HEK293T (cell line): ENCODE measurements around the gene SKIL.
"Not testable (repeated sequence)": the region's sequence is repeated elsewhere in the genome, so short reads cannot be mapped to it uniquely, and the experiment has no call there.

ENCODE experiments used
- CTCF ChIA-PET: fragments of 350-600 bp; formaldehyde crosslinking; extraction: SDS; loops from one replicate; lab custom pipeline; 2021; ENCODE audit warnings: antibody characterized with exemption, inconsistent platforms; lab: Yijun Ruan, JAX
- POLR2A ChIA-PET: fragments of 350-600 bp; formaldehyde crosslinking; extraction: SDS; loops from one replicate; lab custom pipeline; 2020; ENCODE audit warnings: antibody characterized with exemption, inconsistent platforms; lab: Yijun Ruan, JAX
- DNase-seq: peaks from one replicate; pipeline ENCODE4 v3.0.0; 2012; ENCODE audit warnings: mixed read lengths; ENCODE audit errors: extremely low spot score
- ARNT ChIP-seq: fragments of 450-650 bp; IDR thresholded peaks from 2 replicates; pipeline ENCODE4 v1.6.1; 2017; ENCODE audit warnings: mild to moderate bottlenecking
- BHLHE40 ChIP-seq: fragments of 450-650 bp; IDR thresholded peaks from 2 replicates; pipeline ENCODE4 v1.6.1; 2016; ENCODE audit warnings: mild to moderate bottlenecking, moderate library complexity, borderline replicate concordance
- CTBP1 ChIP-seq: fragments of 450-650 bp; IDR thresholded peaks from 2 replicates; pipeline ENCODE4 v1.6.1; 2016; ENCODE audit warnings: borderline replicate concordance
- ELF4 ChIP-seq: fragments of 450-650 bp; IDR thresholded peaks from 2 replicates; pipeline ENCODE4 v1.6.1; 2017; ENCODE audit warnings: antibody characterized with exemption
- FOXA1 ChIP-seq: fragments of 450-650 bp; IDR thresholded peaks from 2 replicates; pipeline ENCODE4 v1.6.1; 2016; ENCODE audit warnings: mild to moderate bottlenecking
- FOXK2 ChIP-seq: fragments of 450-650 bp; IDR thresholded peaks from 2 replicates; pipeline ENCODE4 v1.6.1; 2016; ENCODE audit warnings: mild to moderate bottlenecking
- FOXM1 ChIP-seq: fragments of 450-650 bp; IDR thresholded peaks from 2 replicates; pipeline ENCODE4 v1.6.1; 2017; ENCODE audit warnings: mild to moderate bottlenecking, borderline replicate concordance
- HDGF ChIP-seq: fragments of 450-650 bp; IDR thresholded peaks from 2 replicates; pipeline ENCODE4 v1.6.1; 2017; ENCODE audit warnings: antibody characterized with exemption, borderline replicate concordance
- L3MBTL2 ChIP-seq: fragments of 450-650 bp; conservative IDR thresholded peaks from 2 replicates; pipeline ENCODE4 v1.6.1; 2016; ENCODE audit warnings: mild to moderate bottlenecking
- LEF1 ChIP-seq: fragments of 450-650 bp; IDR thresholded peaks from 2 replicates; pipeline ENCODE4 v1.6.1; 2017; ENCODE audit warnings: mild to moderate bottlenecking, borderline replicate concordance
- NFRKB ChIP-seq: fragments of 450-650 bp; IDR thresholded peaks from 2 replicates; pipeline ENCODE4 v1.6.1; 2016; ENCODE audit warnings: mild to moderate bottlenecking, moderate library complexity
- PKNOX1 ChIP-seq: fragments of 450-650 bp; IDR thresholded peaks from 2 replicates; pipeline ENCODE4 v1.6.1; 2016
- SP1 ChIP-seq: fragments of 450-650 bp; IDR thresholded peaks from 2 replicates; pipeline ENCODE4 v1.6.1; 2017
- SUZ12 ChIP-seq: fragments of 450-650 bp; IDR thresholded peaks from 2 replicates; pipeline ENCODE4 v1.6.1; 2016; ENCODE audit warnings: mild to moderate bottlenecking
- TARDBP ChIP-seq: fragments of 450-650 bp; IDR thresholded peaks from 2 replicates; pipeline ENCODE4 v1.6.1; 2016
- ZNF384 ChIP-seq: fragments of 450-650 bp; IDR thresholded peaks from 2 replicates; pipeline ENCODE4 v1.6.1; 2016

SKIL gene

GRCh38 chr3:170321321-170322034, 36.0 kb upstream of the SKIL start:
- CTCF ChIA-PET: no interaction called here
- POLR2A ChIA-PET: no interaction called here
- no peak for TF ChIP-seq TARDBP
- no peak for TF ChIP-seq FOXK2
- no peak for TF ChIP-seq FOXA1
- no peak for TF ChIP-seq LEF1
- TF ChIP-seq ZNF384: no peak
- TF ChIP-seq BHLHE40: no peak
- no peak for TF ChIP-seq L3MBTL2
- TF ChIP-seq SP1: no peak
- TF ChIP-seq ELF4: no peak
- DNase-seq: no peak

DNA sequence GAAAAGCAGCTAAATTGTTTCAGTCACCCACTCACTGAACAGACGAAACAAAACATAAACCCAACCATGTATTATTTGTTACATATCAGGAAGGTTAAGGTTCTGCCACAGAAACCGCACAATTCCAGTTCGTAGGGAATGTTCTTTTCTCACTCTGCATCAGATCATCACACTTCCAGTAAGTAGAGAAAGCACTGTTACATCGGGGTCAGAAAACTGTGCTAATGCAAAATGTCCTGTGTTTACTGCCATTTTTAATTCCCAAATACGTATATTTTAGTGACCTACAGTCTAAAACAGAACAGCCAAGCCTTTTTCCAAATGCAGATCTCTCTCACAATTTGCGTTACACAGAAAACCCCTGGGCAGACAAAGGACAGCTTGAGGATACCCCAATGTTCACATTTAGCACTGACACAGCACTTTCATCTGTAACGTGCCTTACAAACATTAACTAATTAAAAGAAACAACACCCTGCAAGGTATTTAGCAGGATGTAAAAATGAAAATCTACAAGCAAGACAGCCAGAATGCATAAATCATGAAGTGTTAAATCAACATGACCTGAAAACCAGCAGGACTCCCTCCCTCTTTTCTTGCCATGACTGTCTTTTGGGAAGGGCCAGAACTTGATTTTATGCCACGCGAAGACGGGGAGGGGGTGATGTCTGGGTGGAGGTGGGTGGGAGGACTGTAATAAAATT, 34.8 kb upstream of the SKIL start:
- ChIA-PET CTCF (no interaction called here), POLR2A (no interaction called here)
- TF ChIP-seq PKNOX1: peak; percentile 89
- TF ChIP-seq NFRKB: no peak
- no peak for TF ChIP-seq SUZ12
- DNase-seq: no peak

DNA sequence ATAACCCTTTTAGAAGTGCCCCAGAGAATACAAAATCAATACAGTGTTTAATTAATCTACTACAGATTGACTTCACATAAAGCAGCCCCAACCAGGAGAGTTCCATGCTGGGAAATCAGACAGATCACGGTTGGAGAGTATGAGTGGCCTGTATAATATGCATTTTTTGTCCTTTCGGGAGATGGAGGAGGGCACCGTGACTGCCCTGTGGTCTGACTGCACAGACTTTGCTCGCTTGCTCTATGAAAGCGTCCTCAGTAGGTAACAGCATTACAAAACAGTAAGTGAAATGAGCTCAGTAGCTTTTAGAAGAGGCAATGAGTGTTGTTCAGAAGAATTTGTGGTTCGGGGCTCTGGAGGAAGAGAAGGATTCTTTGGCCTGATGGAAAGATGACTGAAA, 34.2 kb upstream of the SKIL start:
- no peak for DNase-seq
- CTCF ChIA-PET: interaction anchor here (0.8 kb wide), 1 partner anchor 46 kb away, joined by 4 read pairs; no protein-coding TSS in a partner anchor
- no peak for TF ChIP-seq PKNOX1
- no peak for TF ChIP-seq FOXM1
- TF ChIP-seq ELF4: no peak
- TF ChIP-seq HDGF: no peak
- TF ChIP-seq LEF1: no peak
- no peak for TF ChIP-seq FOXA1
- no peak for TF ChIP-seq ZNF384
- TF ChIP-seq NFRKB: no peak
- TF ChIP-seq SUZ12: no peak
- TF ChIP-seq CTBP1: no peak
- POLR2A ChIA-PET: no interaction called here

GRCh38 chr3:170324962-170325361, 32.6 kb upstream of the SKIL start:
- CTCF ChIA-PET: no interaction called here

GRCh38 chr3:170327040-170327808, 30.3 kb upstream of the SKIL start:
- ChIA-PET POLR2A (no interaction called here), CTCF (no interaction called here)

More at GRCh38 chr3:170324962-170325361, 32.6 kb upstream of the SKIL start:
- POLR2A ChIA-PET: interaction anchor here (1.2 kb wide), 1 partner anchor 32 kb away, joined by 4 read pairs; the partner anchor contains the start of gene SKIL
- no peak for TF ChIP-seq TARDBP
- DNase-seq: no peak

GRCh38 chr3:170327868-170328548, 29.5 kb upstream of the SKIL start:
- CTCF ChIA-PET, DNase-seq, POLR2A ChIA-PET: not testable (repeated sequence)

More at GRCh38 chr3:170327040-170327808, 30.3 kb upstream of the SKIL start:
- DNase-seq: no peak
- TF ChIP-seq SUZ12 (no peak), FOXA1 (no peak)

DNA sequence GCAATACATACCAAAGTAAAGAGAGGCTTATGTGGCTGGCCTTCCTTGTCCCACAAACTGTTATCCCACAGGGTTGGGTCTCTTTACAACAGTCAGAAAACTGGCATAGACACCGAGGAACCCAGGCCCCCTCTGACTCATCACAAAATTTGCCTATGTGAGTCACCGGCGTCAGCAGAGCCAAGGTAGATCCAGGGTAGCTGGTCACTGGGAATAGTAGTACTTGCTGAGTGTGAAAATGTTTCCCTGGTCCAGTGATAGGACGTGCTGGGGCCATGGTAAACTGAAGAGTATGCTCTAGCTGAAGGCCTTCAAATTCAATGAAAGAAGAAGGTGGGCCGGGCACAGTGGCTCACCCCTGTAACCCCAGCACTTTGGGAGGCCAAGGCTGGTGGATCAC, 27.1 kb upstream of the SKIL start:
- POLR2A ChIA-PET: no interaction called here
- CTCF ChIA-PET: no interaction called here
- no peak for TF ChIP-seq HDGF
- TF ChIP-seq FOXA1: no peak
- no peak for TF ChIP-seq LEF1
- TF ChIP-seq BHLHE40: no peak
- TF ChIP-seq FOXM1: no peak
- no peak for TF ChIP-seq SP1
- no peak for TF ChIP-seq FOXK2
- TF ChIP-seq PKNOX1: no peak
- TF ChIP-seq L3MBTL2: no peak
- TF ChIP-seq CTBP1: no peak
- no peak for TF ChIP-seq SUZ12
- TF ChIP-seq NFRKB: no peak
- no peak for TF ChIP-seq TARDBP
- no peak for TF ChIP-seq ELF4
- no peak for TF ChIP-seq ARNT
- no peak for TF ChIP-seq ZNF384
- no peak for DNase-seq
